Measurements from ENCODE around the gene GLYAT.

- TF ChIP-seq, protein P1, sequence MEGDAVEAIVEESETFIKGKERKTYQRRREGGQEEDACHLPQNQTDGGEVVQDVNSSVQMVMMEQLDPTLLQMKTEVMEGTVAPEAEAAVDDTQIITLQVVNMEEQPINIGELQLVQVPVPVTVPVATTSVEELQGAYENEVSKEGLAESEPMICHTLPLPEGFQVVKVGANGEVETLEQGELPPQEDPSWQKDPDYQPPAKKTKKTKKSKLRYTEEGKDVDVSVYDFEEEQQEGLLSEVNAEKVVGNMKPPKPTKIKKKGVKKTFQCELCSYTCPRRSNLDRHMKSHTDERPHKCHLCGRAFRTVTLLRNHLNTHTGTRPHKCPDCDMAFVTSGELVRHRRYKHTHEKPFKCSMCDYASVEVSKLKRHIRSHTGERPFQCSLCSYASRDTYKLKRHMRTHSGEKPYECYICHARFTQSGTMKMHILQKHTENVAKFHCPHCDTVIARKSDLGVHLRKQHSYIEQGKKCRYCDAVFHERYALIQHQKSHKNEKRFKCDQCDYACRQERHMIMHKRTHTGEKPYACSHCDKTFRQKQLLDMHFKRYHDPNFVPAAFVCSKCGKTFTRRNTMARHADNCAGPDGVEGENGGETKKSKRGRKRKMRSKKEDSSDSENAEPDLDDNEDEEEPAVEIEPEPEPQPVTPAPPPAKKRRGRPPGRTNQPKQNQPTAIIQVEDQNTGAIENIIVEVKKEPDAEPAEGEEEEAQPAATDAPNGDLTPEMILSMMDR (IDR thresholded peaks at IDR 0.05), result no peak
- TF ChIP-seq EZH2 (IDR thresholded peaks at IDR 0.05) (no peak), EZH2phosphoT487 (IDR thresholded peaks at IDR 0.05) (no peak)
Measured at GRCh38 chr11:58726737-58727414, 4.9 kb downstream of the GLYAT start.

Data from neural progenitor cell (in vitro differentiated cells).